Endothelial cell of umbilical vein (primary cell): ENCODE data around the gene CACTIN. TPM values are rescaled to one million over a fixed set of nuclear protein-coding genes. Genes with fewer than 3 reads are reported as not detected.

Experiments used
- BruUV-seq: library from RNA; stranded (reverse); fragments of 400-500 nt; replicated peaks from 2 replicates; lab custom pipeline; 2021; lab: Mats Ljungman, UMichigan
- CTCF ChIA-PET: fragments of 300-600, 350-600 bp; sonication (Branson Sonifier 250); formaldehyde crosslinking; loops from one replicate; lab custom pipeline; 2021; ENCODE audit warnings: antibody characterized with exemption, inconsistent platforms; lab: Charles Lee
- POLR2A ChIA-PET: fragments of 300-600, 350-600 bp; sonication (Branson Sonifier 250); formaldehyde crosslinking; loops from one replicate; lab custom pipeline; 2021; ENCODE audit warnings: antibody characterized with exemption, inconsistent platforms; lab: Charles Lee
- DNase-seq: peaks from one replicate; pipeline ENCODE4 v3.0.0-alpha.2; 2011; ENCODE audit warnings: low read depth, low spot score
- FAIRE-seq: peaks from 2 replicates; lab custom pipeline; 2011; peaks lifted over from hg19 to GRCh38; lab: Jason Lieb, UNC
- H2AFZ ChIP-seq: 2 replicates; pipeline ENCODE4 v1.6.0; 2012; ENCODE audit warnings: low read depth, low read length, control low read depth, inconsistent platforms
- H3K27ac ChIP-seq: 2 replicates; pipeline ENCODE4 v1.5.1; 2011; ENCODE audit warnings: low read depth, mild to moderate bottlenecking, control low read depth, low read length, moderate library complexity; ENCODE audit not compliant: insufficient read depth
- H3K27me3 ChIP-seq, 2 experiments: 2 replicates each; pipeline versions ENCODE4 v1.6.0 to v1.6.1; 2011; ENCODE audit warnings: low read length in 2 of 2, mixed read lengths in 1 of 2; ENCODE audit not compliant: control insufficient read depth in 2 of 2, insufficient read depth in 2 of 2
- H3K36me3 ChIP-seq, 2 experiments: 2 replicates in 1 of 2; 3 replicates in 1 of 2; pipeline ENCODE4 v1.5.1; 2011; ENCODE audit warnings: low read length in 2 of 2, mild to moderate bottlenecking in 1 of 2, moderate library complexity in 1 of 2; ENCODE audit not compliant: control insufficient read depth in 2 of 2, insufficient read depth in 2 of 2; ENCODE audit errors: extremely low read depth in 1 of 2
- H3K4me1 ChIP-seq: 3 replicates; pipeline ENCODE4 v1.5.1; 2011; ENCODE audit warnings: mild to moderate bottlenecking, low read length; ENCODE audit not compliant: control insufficient read depth, insufficient read depth; ENCODE audit errors: extremely low read depth
- H3K4me2 ChIP-seq: 2 replicates; pipeline ENCODE4 v1.6.1; 2011; ENCODE audit warnings: low read length, control low read depth, mixed read lengths; ENCODE audit not compliant: insufficient read depth
- H3K4me3 ChIP-seq, 3 experiments: fragments of 200-600 bp in 1 of 3; sonication (generic), shearing (Covaris generic) in 1 of 3; replicated peaks in 1 of 3; 2 replicates each; pipeline ENCODE4 v1.5.1; 2011 to 2016; ENCODE audit warnings: control low read depth in 3 of 3, low read length in 3 of 3, mild to moderate bottlenecking in 2 of 3, inconsistent platforms in 1 of 3, low read depth in 1 of 3, moderate library complexity in 1 of 3; ENCODE audit not compliant: insufficient read depth in 1 of 3
- H3K79me2 ChIP-seq: 2 replicates; pipeline ENCODE4 v1.6.0; 2012; ENCODE audit warnings: low read length, inconsistent platforms; ENCODE audit not compliant: control insufficient read depth, insufficient read depth
- H3K9ac ChIP-seq: replicated peaks from 2 replicates; pipeline ENCODE3; 2011; ENCODE audit warnings: low read length, control low read depth; ENCODE audit not compliant: insufficient read depth; ENCODE audit errors: extremely low read depth
- H3K9me1 ChIP-seq: replicated peaks from 3 replicates; pipeline ENCODE4 v1.6.0; 2011; ENCODE audit warnings: mild to moderate bottlenecking, low read length; ENCODE audit not compliant: control insufficient read depth, insufficient read depth; ENCODE audit errors: extremely low read depth
- H3K9me3 ChIP-seq: replicated peaks from 2 replicates; pipeline ENCODE4 v1.5.1; 2012; ENCODE audit warnings: low read length, inconsistent platforms; ENCODE audit not compliant: control insufficient read depth, insufficient read depth
- H4K20me1 ChIP-seq: replicated peaks from 2 replicates; pipeline ENCODE3; 2011; ENCODE audit warnings: mild to moderate bottlenecking, low read length; ENCODE audit not compliant: control insufficient read depth, insufficient read depth; ENCODE audit errors: extremely low read depth
- CTCF ChIP-seq, 2 donors: IDR thresholded peaks; 1 replicate in 1 of 2; 2 replicates in 1 of 2; pipeline ENCODE4 v1.5.1; 2011; ENCODE audit warnings: low read length in 2 of 2, mild to moderate bottlenecking in 2 of 2, moderate library complexity in 2 of 2, control low read depth in 1 of 2, inconsistent platforms in 1 of 2, low read depth in 1 of 2; ENCODE audit not compliant: insufficient read depth in 1 of 2; ENCODE audit errors: extremely low read depth in 1 of 2
- EZH2 ChIP-seq: IDR thresholded peaks from 2 replicates; pipeline ENCODE4 v1.6.1; 2012; ENCODE audit warnings: borderline replicate concordance, low read depth, mild to moderate bottlenecking, moderate library complexity, low read length, inconsistent platforms; ENCODE audit not compliant: severe bottlenecking
- FOS ChIP-seq: IDR thresholded peaks from 2 replicates; pipeline ENCODE4 v1.6.1; 2011; ENCODE audit warnings: mild to moderate bottlenecking, low read length, moderate library complexity, borderline replicate concordance; ENCODE audit not compliant: insufficient read depth
- GATA2 ChIP-seq: IDR thresholded peaks from 2 replicates; pipeline ENCODE4 v1.7.0; 2011; ENCODE audit warnings: low read depth, mild to moderate bottlenecking, moderate library complexity, mixed read lengths, low read length; ENCODE audit not compliant: insufficient read length, insufficient read depth
- JUN ChIP-seq: IDR thresholded peaks from 2 replicates; pipeline ENCODE4 v1.6.1; 2011; ENCODE audit warnings: borderline replicate concordance, low read depth; ENCODE audit not compliant: insufficient read length, insufficient read depth
- MAX ChIP-seq: IDR thresholded peaks from 2 replicates; pipeline ENCODE4 v1.6.1; 2011; ENCODE audit not compliant: insufficient read depth, insufficient read length
- MYC ChIP-seq: IDR thresholded peaks from one replicate; pipeline ENCODE4 v1.6.1; 2011; ENCODE audit warnings: mild to moderate bottlenecking, low read depth, low read length
- POLR2A ChIP-seq: IDR thresholded peaks from 2 replicates; pipeline ENCODE4 v1.6.1; 2012; ENCODE audit warnings: low read depth, mild to moderate bottlenecking, control low read depth, low read length
- POLR2AphosphoS5 ChIP-seq: IDR thresholded peaks from 2 replicates; pipeline ENCODE4 v1.6.1; 2012; ENCODE audit warnings: low read depth, mild to moderate bottlenecking, control low read depth, low read length, moderate library complexity; ENCODE audit not compliant: insufficient read depth
- dilution Hi-C: fragments of 300-500 bp; cut with MboI; formaldehyde crosslinking; loops from one replicate; pipeline ENCODE4 v1.15.0; 2019; ENCODE audit warnings: low sequenced_read_pairs; ENCODE audit not compliant: extremely low pct_ligation_motif_present
- intact Hi-C: fragments of 100-400 bp; cut with micrococcal nuclease; formaldehyde crosslinking; loops from one replicate; pipeline ENCODE4 v1.10.0; 2022
- polyA plus RNA-seq, 4 experiments: library from polyadenylated mRNA; depleted of rRNA in 3 of 4; stranded (reverse) in 3 of 4; unstranded in 1 of 4; fragments of >200 nt; gene quantifications; 2 replicates each; pipeline versions ENCODE4 v1.2.1 to v1.2.3, GENCODE V29; 2011 to 2012; ENCODE audit warnings: missing spikeins in 1 of 4
- total RNA-seq: library from RNA; stranded (reverse); gene quantifications from 2 replicates; pipeline ENCODE4 v1.2.3, GENCODE V29; 2021

CACTIN gene
- total and polyA plus RNA-seq, 2 donors (not counting 3 experiments of a cell fraction or from before 2014, with no cell fraction given), result 29.7 to 36.1 TPM

- intact Hi-C loops, result no loop called here
Measured at GRCh38 chr19:3633559-3633988, 7.0 kb upstream of the CACTIN start.

More at GRCh38 chr19:3633559-3633988, 7.0 kb upstream of the CACTIN start:
- ChIA-PET POLR2A (no interaction called here), CTCF (interaction anchor here (1.6 kb wide), 1 partner anchor 328 kb away, joined by 3 read pairs; no protein-coding TSS in a partner anchor)
- no peak for TF ChIP-seq JUN
- TF ChIP-seq EZH2, result no peak
- TF ChIP-seq POLR2AphosphoS5, result no peak
- no peak for TF ChIP-seq GATA2
- TF ChIP-seq FOS, result no peak
- TF ChIP-seq MAX, result no peak
- TF ChIP-seq POLR2A, result no peak
- no peak for TF ChIP-seq MYC
- no peak for TF ChIP-seq CTCF (IDR thresholded peaks at IDR 0.05; ENCODE audit: extremely low read depth in 1 of 2, insufficient read depth in 1 of 2, low read depth in 1 of 2, low read length in 2 of 2)
- Histone ChIP-seq H3K4me1 (no peaks in the 10 kb centered on the region), H3K79me2 (no peaks in the 10 kb centered on the region), H3K9ac (no peak overlapping the region), H3K4me3 (no peak overlapping the region), H3K36me3 (peaks cover 4 to 30% of the 10 kb centered on the region in 2 experiments), H3K9me1 (no peaks in the 10 kb centered on the region), H2AFZ (no peak overlapping the region), H4K20me1 (no peaks in the 10 kb centered on the region), H3K27ac (no peak overlapping the region), H3K9me3 (no peaks in the 10 kb centered on the region), H3K4me2 (no peak overlapping the region), H3K27me3 (no peaks in the 10 kb centered on the region)
- no peak for DNase-seq
- no TSS peak for BruUV-seq
- dilution Hi-C loops, result no loop called here
- FAIRE-seq, result no peak
